ENCODE results near the gene DMC1.

DNA sequence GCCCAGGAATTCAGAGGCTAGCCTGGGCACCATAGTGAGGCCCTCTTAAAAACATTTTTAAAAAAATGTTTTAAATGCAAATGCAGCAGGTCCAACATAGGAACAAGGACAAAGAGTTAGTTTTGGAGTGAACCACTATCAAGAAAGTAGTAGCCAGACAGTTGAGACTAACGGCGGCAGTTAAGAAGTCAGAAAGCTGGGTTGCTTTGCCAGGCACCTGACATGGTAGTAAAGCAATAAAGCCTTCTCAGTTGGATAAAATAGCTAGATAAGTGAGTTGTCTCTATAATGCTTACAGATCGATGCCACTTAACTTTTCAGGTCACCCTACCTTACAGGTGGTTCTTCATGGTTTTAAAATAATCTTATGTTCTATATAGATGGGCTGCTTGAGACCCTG is 47.0 kb downstream of the DMC1 start:
- TF ChIP-seq, protein P1, sequence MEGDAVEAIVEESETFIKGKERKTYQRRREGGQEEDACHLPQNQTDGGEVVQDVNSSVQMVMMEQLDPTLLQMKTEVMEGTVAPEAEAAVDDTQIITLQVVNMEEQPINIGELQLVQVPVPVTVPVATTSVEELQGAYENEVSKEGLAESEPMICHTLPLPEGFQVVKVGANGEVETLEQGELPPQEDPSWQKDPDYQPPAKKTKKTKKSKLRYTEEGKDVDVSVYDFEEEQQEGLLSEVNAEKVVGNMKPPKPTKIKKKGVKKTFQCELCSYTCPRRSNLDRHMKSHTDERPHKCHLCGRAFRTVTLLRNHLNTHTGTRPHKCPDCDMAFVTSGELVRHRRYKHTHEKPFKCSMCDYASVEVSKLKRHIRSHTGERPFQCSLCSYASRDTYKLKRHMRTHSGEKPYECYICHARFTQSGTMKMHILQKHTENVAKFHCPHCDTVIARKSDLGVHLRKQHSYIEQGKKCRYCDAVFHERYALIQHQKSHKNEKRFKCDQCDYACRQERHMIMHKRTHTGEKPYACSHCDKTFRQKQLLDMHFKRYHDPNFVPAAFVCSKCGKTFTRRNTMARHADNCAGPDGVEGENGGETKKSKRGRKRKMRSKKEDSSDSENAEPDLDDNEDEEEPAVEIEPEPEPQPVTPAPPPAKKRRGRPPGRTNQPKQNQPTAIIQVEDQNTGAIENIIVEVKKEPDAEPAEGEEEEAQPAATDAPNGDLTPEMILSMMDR (IDR thresholded peaks at IDR 0.05), result no peak
- TF ChIP-seq TCF7L2 (IDR thresholded peaks at IDR 0.05; ENCODE audit: low read depth, low read length) (no peak), REST (IDR thresholded peaks at IDR 0.05; ENCODE audit: insufficient read depth in 1 of 2, low read depth in 2 of 2, low read length in 1 of 2) (no peak)
